HEK293 (cell line): ENCODE results near the gene ACAD9.

Experiments used
- ZNF311 ChIP-seq: fragments of 450-650 bp; formaldehyde crosslinking; IDR thresholded peaks from 2 replicates; pipeline ENCODE4 v1.5.1; 2017; ENCODE audit warnings: missing biosample characterization, missing genetic modification characterization, borderline replicate concordance
- ZNF366 ChIP-seq: fragments of 450-650 bp; formaldehyde crosslinking; conservative IDR thresholded peaks from 2 replicates; pipeline ENCODE4 v1.5.1; 2016; ENCODE audit warnings: missing biosample characterization, missing genetic modification characterization
- TF ChIP-seq, protein P1 (sequence below): fragments of 450-650 bp; formaldehyde crosslinking; IDR thresholded peaks from 2 replicates; pipeline ENCODE4 v1.5.1; 2016; ENCODE audit warnings: missing biosample characterization, missing genetic modification characterization
- TF ChIP-seq, protein P2 (sequence below): fragments of 450-650 bp; formaldehyde crosslinking; IDR thresholded peaks from 2 replicates; pipeline ENCODE4 v1.5.1; 2016; ENCODE audit warnings: missing biosample characterization, missing genetic modification characterization
- TF ChIP-seq, protein P3 (sequence below): fragments of 450-650 bp; formaldehyde crosslinking; IDR thresholded peaks from 2 replicates; pipeline ENCODE4 v1.5.1; 2016; ENCODE audit warnings: missing biosample characterization, missing genetic modification characterization, borderline replicate concordance

DNA sequence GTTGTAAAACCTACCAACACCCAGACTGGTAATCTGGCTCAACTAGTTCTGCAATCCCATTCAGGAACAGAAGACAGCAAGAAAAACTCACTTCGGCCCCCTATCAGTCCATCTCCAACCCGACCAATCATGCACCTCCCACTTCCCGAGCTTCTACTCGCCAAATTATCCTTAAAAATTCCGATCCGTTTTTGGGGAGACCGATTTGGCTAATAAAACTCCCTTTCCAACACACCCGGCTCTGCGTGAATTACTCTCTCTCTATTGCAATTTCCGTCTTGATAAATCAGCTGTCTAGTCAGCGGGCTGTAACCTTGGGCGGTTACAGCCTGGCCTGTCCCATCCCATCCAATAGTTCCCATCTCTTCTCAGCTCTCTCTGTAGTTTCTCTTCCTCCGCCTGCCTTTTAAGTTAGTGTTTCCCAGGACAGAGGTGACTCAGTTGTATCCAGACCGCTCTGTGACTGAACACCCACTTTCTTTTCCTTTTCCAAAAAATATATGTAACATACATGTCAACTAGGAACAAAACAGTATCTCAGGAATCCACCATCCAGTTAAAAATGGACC is 780 bp upstream of the ACAD9 start:
- TF ChIP-seq, protein P1, sequence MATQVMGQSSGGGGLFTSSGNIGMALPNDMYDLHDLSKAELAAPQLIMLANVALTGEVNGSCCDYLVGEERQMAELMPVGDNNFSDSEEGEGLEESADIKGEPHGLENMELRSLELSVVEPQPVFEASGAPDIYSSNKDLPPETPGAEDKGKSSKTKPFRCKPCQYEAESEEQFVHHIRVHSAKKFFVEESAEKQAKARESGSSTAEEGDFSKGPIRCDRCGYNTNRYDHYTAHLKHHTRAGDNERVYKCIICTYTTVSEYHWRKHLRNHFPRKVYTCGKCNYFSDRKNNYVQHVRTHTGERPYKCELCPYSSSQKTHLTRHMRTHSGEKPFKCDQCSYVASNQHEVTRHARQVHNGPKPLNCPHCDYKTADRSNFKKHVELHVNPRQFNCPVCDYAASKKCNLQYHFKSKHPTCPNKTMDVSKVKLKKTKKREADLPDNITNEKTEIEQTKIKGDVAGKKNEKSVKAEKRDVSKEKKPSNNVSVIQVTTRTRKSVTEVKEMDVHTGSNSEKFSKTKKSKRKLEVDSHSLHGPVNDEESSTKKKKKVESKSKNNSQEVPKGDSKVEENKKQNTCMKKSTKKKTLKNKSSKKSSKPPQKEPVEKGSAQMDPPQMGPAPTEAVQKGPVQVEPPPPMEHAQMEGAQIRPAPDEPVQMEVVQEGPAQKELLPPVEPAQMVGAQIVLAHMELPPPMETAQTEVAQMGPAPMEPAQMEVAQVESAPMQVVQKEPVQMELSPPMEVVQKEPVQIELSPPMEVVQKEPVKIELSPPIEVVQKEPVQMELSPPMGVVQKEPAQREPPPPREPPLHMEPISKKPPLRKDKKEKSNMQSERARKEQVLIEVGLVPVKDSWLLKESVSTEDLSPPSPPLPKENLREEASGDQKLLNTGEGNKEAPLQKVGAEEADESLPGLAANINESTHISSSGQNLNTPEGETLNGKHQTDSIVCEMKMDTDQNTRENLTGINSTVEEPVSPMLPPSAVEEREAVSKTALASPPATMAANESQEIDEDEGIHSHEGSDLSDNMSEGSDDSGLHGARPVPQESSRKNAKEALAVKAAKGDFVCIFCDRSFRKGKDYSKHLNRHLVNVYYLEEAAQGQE = no peak
- TF ChIP-seq ZNF366 (tag by site-specific recombination) (no peak), ZNF311 (tag by site-specific recombination) (no peak)
- TF ChIP-seq, protein P2, sequence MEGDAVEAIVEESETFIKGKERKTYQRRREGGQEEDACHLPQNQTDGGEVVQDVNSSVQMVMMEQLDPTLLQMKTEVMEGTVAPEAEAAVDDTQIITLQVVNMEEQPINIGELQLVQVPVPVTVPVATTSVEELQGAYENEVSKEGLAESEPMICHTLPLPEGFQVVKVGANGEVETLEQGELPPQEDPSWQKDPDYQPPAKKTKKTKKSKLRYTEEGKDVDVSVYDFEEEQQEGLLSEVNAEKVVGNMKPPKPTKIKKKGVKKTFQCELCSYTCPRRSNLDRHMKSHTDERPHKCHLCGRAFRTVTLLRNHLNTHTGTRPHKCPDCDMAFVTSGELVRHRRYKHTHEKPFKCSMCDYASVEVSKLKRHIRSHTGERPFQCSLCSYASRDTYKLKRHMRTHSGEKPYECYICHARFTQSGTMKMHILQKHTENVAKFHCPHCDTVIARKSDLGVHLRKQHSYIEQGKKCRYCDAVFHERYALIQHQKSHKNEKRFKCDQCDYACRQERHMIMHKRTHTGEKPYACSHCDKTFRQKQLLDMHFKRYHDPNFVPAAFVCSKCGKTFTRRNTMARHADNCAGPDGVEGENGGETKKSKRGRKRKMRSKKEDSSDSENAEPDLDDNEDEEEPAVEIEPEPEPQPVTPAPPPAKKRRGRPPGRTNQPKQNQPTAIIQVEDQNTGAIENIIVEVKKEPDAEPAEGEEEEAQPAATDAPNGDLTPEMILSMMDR (tag by site-specific recombination) = no peak
- TF ChIP-seq, protein P3, sequence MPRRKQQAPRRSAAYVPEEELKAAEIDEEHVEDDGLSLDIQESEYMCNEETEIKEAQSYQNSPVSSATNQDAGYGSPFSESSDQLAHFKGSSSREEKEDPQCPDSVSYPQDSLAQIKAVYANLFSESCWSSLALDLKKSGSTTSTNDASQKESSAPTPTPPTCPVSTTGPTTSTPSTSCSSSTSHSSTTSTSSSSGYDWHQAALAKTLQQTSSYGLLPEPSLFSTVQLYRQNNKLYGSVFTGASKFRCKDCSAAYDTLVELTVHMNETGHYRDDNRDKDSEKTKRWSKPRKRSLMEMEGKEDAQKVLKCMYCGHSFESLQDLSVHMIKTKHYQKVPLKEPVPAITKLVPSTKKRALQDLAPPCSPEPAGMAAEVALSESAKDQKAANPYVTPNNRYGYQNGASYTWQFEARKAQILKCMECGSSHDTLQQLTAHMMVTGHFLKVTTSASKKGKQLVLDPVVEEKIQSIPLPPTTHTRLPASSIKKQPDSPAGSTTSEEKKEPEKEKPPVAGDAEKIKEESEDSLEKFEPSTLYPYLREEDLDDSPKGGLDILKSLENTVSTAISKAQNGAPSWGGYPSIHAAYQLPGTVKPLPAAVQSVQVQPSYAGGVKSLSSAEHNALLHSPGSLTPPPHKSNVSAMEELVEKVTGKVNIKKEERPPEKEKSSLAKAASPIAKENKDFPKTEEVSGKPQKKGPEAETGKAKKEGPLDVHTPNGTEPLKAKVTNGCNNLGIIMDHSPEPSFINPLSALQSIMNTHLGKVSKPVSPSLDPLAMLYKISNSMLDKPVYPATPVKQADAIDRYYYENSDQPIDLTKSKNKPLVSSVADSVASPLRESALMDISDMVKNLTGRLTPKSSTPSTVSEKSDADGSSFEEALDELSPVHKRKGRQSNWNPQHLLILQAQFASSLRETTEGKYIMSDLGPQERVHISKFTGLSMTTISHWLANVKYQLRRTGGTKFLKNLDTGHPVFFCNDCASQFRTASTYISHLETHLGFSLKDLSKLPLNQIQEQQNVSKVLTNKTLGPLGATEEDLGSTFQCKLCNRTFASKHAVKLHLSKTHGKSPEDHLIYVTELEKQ (tag by site-specific recombination) = no peak
